ENCODE measurements around the gene PPP4R3B. TPM values are rescaled to one million over a fixed set of nuclear protein-coding genes. Genes with fewer than 3 reads are reported as not detected.

The PPP4R3B gene
- total RNA-seq, 2 experiments from 2014 or later, result 42.3 to 68.4 TPM

GRCh38 chr2:55567298-55567697 is 50.1 kb downstream of the PPP4R3B start:
- TF ChIP-seq EZH2phosphoT487 (IDR thresholded peaks at IDR 0.05; ENCODE audit: borderline replicate concordance, low read depth, low read length) (no peak), CTCF (conservative IDR thresholded peaks at IDR 0.05; ENCODE audit: low read length) (no peak)
- CTCF ChIA-PET (ENCODE audit: unreplicated experiment), result no interaction called here
- intact Hi-C loops (cut with micrococcal nuclease; ENCODE audit: unreplicated experiment), result no loop called here

GRCh38 chr2:55565613-55566012 is 51.8 kb downstream of the PPP4R3B start:
- Histone ChIP-seq H3K9me2 (ENCODE audit: insufficient read depth, low read length) (no peaks in the 10 kb centered on the region), H3K4me2 (ENCODE audit: low read length) (no peak overlapping the region), H2AFZ (ENCODE audit: low read length) (no peak overlapping the region), H3K36me3 (ENCODE audit: insufficient read depth, low read length) (peaks cover 74% of the 10 kb centered on the region), H3K79me2 (ENCODE audit: insufficient read depth, low read depth, low read length) (no peaks in the 10 kb centered on the region), H3K9me3 (ENCODE audit: low read length) (peaks cover 11% of the 10 kb centered on the region; the same call in 1 of the 2 replicates), H3K4me1 (ENCODE audit: insufficient read depth, low read length, poor library complexity, severe bottlenecking) (no peaks in the 10 kb centered on the region), H3K4me3 (ENCODE audit: low read depth, low read length, poor library complexity, severe bottlenecking) (no peak overlapping the region), H3K27ac (ENCODE audit: low read depth, low read length, poor library complexity, severe bottlenecking) (no peak overlapping the region), H4K20me1 (ENCODE audit: insufficient read depth, low read length) (no peaks in the 10 kb centered on the region)
- TF ChIP-seq EZH2phosphoT487 (IDR thresholded peaks at IDR 0.05; ENCODE audit: borderline replicate concordance, low read depth, low read length) (no peak), CTCF (conservative IDR thresholded peaks at IDR 0.05; ENCODE audit: low read length) (no peak)
- BruUV-seq (replicated peaks), result no TSS peak
- ChIA-PET POLR2A (no interaction called here), CTCF (ENCODE audit: unreplicated experiment) (no interaction called here)
- DNase-seq (ENCODE audit: low spot score), result no peak
- intact Hi-C loops (cut with micrococcal nuclease; ENCODE audit: unreplicated experiment), result no loop called here

More at GRCh38 chr2:55567298-55567697, 50.1 kb downstream of the PPP4R3B start:
- no peak for DNase-seq (ENCODE audit: low spot score)
- POLR2A ChIA-PET, result no interaction called here
- Histone ChIP-seq H4K20me1 (ENCODE audit: insufficient read depth, low read length) (no peaks in the 10 kb centered on the region), H2AFZ (ENCODE audit: low read length) (no peak overlapping the region), H3K36me3 (ENCODE audit: insufficient read depth, low read length) (peaks cover 63% of the 10 kb centered on the region), H3K27ac (ENCODE audit: low read depth, low read length, poor library complexity, severe bottlenecking) (no peak overlapping the region), H3K4me3 (ENCODE audit: low read depth, low read length, poor library complexity, severe bottlenecking) (no peak overlapping the region), H3K4me2 (ENCODE audit: low read length) (no peak overlapping the region), H3K79me2 (ENCODE audit: insufficient read depth, low read depth, low read length) (no peaks in the 10 kb centered on the region), H3K4me1 (ENCODE audit: insufficient read depth, low read length, poor library complexity, severe bottlenecking) (no peaks in the 10 kb centered on the region), H3K9me2 (ENCODE audit: insufficient read depth, low read length) (no peaks in the 10 kb centered on the region), H3K9me3 (ENCODE audit: low read length) (no peaks in the 10 kb centered on the region)
- BruUV-seq (replicated peaks), result no TSS peak

- ChIA-PET POLR2A (no interaction called here), CTCF (ENCODE audit: unreplicated experiment) (no interaction called here)
- Histone ChIP-seq H3K4me3 (ENCODE audit: low read depth, low read length, poor library complexity, severe bottlenecking) (no peak overlapping the region), H3K9me2 (ENCODE audit: insufficient read depth, low read length) (no peaks in the 10 kb centered on the region), H3K36me3 (ENCODE audit: insufficient read depth, low read length) (peaks cover 93% of the 10 kb centered on the region), H3K27ac (ENCODE audit: low read depth, low read length, poor library complexity, severe bottlenecking) (no peak overlapping the region), H3K9me3 (ENCODE audit: low read length) (peaks cover 11% of the 10 kb centered on the region; the same call in 1 of the 2 replicates), H3K4me2 (ENCODE audit: low read length) (no peak overlapping the region), H2AFZ (ENCODE audit: low read length) (no peak overlapping the region), H3K4me1 (ENCODE audit: insufficient read depth, low read length, poor library complexity, severe bottlenecking) (no peaks in the 10 kb centered on the region), H4K20me1 (ENCODE audit: insufficient read depth, low read length) (no peaks in the 10 kb centered on the region), H3K79me2 (ENCODE audit: insufficient read depth, low read depth, low read length) (no peaks in the 10 kb centered on the region)
- DNase-seq (ENCODE audit: low spot score), result no peak
- BruUV-seq (replicated peaks), result no TSS peak
- intact Hi-C loops (cut with micrococcal nuclease; ENCODE audit: unreplicated experiment), result no loop called here
- no peak for TF ChIP-seq CTCF (conservative IDR thresholded peaks at IDR 0.05; ENCODE audit: low read length)
- TF ChIP-seq EZH2phosphoT487 (IDR thresholded peaks at IDR 0.05; ENCODE audit: borderline replicate concordance, low read depth, low read length), result no peak
These were observed 56.6 kb downstream of the PPP4R3B start for GRCh38 chr2:55560855-55561254.

Measured in OCI-LY7 (cell line).